ENCODE data around the gene LRMDA. TPM values are rescaled to one million over a fixed set of nuclear protein-coding genes. Genes with fewer than 3 reads are reported as not detected.

LRMDA gene
- total and polyA plus RNA-seq, 7 donors: 1.0 to 5.7 (median 2.5) TPM

DNA sequence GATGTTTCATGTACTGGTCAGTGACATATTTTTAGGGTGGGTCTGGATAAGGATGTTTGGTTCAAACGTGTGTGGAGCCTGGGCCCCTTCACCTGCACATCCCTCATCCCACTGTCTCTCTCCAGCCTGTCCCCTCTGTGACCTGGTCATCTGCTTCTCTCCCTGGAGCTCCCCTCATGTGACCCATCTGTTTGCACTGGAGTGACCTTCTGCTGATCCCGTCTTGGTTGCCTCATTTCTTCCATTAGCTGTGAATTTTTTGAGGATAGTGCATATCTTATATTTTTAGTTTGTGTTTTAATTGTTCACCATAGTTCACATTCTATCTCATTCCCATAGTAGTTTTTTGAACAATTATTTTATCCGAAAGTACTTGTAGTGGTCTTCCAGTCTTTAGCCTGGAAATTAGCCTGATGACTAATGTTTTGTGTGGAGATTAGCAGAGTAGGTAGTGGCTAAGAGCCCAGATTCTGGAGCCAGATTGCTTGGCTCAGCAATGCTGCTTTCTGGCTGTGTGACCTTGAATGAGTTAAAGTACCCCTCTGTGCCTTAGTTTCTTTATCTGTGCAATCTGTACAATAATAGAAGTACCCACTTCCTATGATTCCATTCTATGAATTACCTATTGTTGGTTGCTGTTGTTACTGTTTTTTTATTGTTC is 224.5 kb downstream of the LRMDA start:
- H3K4me3 ChIP-seq: no peak overlapping the region
- H3K4me1 ChIP-seq: peaks cover 3% of the 10 kb centered on the region
- peaks cover 0 to 10% (median 0%) of the 10 kb centered on the region in 3 donors for H3K27me3 ChIP-seq (ENCODE audit: insufficient read depth in 3 of 3, low read length in 2 of 3)
- no peaks in the 10 kb centered on the region for H3K9me3 ChIP-seq
- DNase-seq (no peak), ATAC-seq (peak in 2 of 4 donors; percentile 38 to 57)
- no peak overlapping the region for H3K27ac ChIP-seq
- TF ChIP-seq, protein P1, sequence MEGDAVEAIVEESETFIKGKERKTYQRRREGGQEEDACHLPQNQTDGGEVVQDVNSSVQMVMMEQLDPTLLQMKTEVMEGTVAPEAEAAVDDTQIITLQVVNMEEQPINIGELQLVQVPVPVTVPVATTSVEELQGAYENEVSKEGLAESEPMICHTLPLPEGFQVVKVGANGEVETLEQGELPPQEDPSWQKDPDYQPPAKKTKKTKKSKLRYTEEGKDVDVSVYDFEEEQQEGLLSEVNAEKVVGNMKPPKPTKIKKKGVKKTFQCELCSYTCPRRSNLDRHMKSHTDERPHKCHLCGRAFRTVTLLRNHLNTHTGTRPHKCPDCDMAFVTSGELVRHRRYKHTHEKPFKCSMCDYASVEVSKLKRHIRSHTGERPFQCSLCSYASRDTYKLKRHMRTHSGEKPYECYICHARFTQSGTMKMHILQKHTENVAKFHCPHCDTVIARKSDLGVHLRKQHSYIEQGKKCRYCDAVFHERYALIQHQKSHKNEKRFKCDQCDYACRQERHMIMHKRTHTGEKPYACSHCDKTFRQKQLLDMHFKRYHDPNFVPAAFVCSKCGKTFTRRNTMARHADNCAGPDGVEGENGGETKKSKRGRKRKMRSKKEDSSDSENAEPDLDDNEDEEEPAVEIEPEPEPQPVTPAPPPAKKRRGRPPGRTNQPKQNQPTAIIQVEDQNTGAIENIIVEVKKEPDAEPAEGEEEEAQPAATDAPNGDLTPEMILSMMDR (IDR thresholded peaks at IDR 0.05): no peak
- intact Hi-C loops (cut with DNase I): loop anchor here in 1 of 2 donors (10.0 kb wide), 1 partner anchor 251 kb away; the partner anchor contains the start of gene ZNF503
- WGBS, 3 donors: 32 to 38% (median 33%) methylated on average over 3 of the region's 3 CpGs
- H3K36me3 ChIP-seq (ENCODE audit: insufficient read depth in 1 of 2, low read depth in 1 of 2): no peaks in the 10 kb centered on the region

DNA sequence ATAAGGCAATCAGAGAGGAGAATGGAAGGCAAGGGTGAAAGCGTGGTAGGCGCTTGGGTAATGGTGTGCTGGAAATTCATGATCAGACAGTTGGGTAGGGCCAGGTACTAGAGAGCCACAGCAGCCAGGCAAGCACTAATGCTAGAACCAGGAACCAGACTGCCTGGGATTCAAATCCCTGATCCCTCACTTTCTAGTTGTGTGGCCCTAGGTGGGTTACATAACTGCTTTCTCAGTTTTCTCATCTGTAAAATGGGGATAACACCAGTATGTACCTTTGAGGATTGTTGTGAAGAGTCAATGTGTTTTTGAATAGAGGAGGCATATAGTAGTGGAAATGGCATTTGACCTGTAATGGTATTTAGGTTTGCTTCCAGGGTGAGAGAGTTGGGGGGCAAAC is 225.9 kb downstream of the LRMDA start:
- Histone ChIP-seq H3K36me3 (ENCODE audit: insufficient read depth in 1 of 2, low read depth in 1 of 2) (no peaks in the 10 kb centered on the region), H3K4me1 (peaks cover 3% of the 10 kb centered on the region), H3K27me3 (ENCODE audit: insufficient read depth in 3 of 3, low read length in 2 of 3) (peaks cover 0 to 12% (median 0%) of the 10 kb centered on the region in 3 donors), H3K27ac (no peak overlapping the region), H3K9me3 (no peaks in the 10 kb centered on the region), H3K4me3 (no peak overlapping the region)
- ATAC-seq: no peak
- WGBS, 3 donors: 91 to 100% (median 100%) methylated on average over 2 of the region's 2 CpGs
- intact Hi-C loops (cut with DNase I): loop anchor here in 1 of 2 donors (10.0 kb wide), 1 partner anchor 253 kb away; the partner anchor contains the start of gene ZNF503
- TF ChIP-seq, protein P1 (IDR thresholded peaks at IDR 0.05): no peak
- DNase-seq: no peak

- H3K4me1 ChIP-seq: peaks cover 5% of the 10 kb centered on the region
- peaks cover 0 to 12% (median 0%) of the 10 kb centered on the region in 3 donors for H3K27me3 ChIP-seq (ENCODE audit: insufficient read depth in 3 of 3, low read length in 2 of 3)
- no peaks in the 10 kb centered on the region for H3K9me3 ChIP-seq
- TF ChIP-seq, protein P1 (IDR thresholded peaks at IDR 0.05): no peak
- H3K27ac ChIP-seq: no peak overlapping the region
- H3K36me3 ChIP-seq (ENCODE audit: insufficient read depth in 1 of 2, low read depth in 1 of 2): no peaks in the 10 kb centered on the region
- ATAC-seq (no peak), DNase-seq (no peak)
- WGBS, 3 donors: 73 to 84% (median 74%) methylated on average over 4 of the region's 4 CpGs
- intact Hi-C loops (cut with DNase I): loop anchor here in 1 of 2 donors (10.0 kb wide), 1 partner anchor 253 kb away; the partner anchor contains the start of gene ZNF503
- no peak overlapping the region for H3K4me3 ChIP-seq
Measured at GRCh38 chr10:75658036-75658435, 226.6 kb downstream of the LRMDA start.

DNA sequence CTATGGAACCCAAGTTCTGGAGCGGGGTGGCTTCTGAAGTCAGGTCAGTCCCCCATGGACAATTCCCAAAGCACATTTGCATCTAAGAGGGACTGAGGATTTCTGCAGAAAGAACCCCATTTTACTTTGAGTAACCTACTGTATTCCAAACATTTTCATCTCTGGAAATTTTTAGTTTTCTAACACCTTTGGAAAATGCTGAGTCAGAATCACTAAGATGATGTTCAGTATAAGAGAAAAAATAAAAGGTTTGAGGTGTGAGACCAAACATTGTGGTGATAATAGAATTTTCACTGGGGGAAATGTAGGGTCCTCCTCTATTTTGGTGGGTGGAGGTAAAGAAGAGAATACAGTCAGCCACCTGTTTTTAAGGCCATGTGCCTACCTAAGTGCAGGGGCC is 227.1 kb downstream of the LRMDA start:
- intact Hi-C loops (cut with DNase I): loop anchor here in 1 of 2 donors (10.0 kb wide), 1 partner anchor 254 kb away; the partner anchor contains the start of gene ZNF503
- TF ChIP-seq, protein P1 (IDR thresholded peaks at IDR 0.05): no peak
- no peaks in the 10 kb centered on the region for H3K9me3 ChIP-seq

More for the DNA sequence above, 227.1 kb downstream of the LRMDA start:
- 98 to 100% (median 100%) methylated on average over 1 of the region's 1 CpG for WGBS, 3 donors
- Histone ChIP-seq H3K4me1 (peaks cover 10% of the 10 kb centered on the region), H3K4me3 (no peak overlapping the region), H3K27me3 (ENCODE audit: insufficient read depth in 3 of 3, low read length in 2 of 3) (peaks cover 0 to 12% (median 0%) of the 10 kb centered on the region in 3 donors), H3K27ac (no peak overlapping the region), H3K36me3 (ENCODE audit: insufficient read depth in 1 of 2, low read depth in 1 of 2) (no peaks in the 10 kb centered on the region)
- DNase-seq (no peak), ATAC-seq (no peak)
